ENCODE data around the gene MAGI1. TPM values are rescaled to one million over a fixed set of nuclear protein-coding genes. Genes with fewer than 3 reads are reported as not detected.

The MAGI1 gene
- total and polyA plus RNA-seq, 10 donors, result 3.5 to 104 (median 62.3) TPM

GRCh38 chr3:65564483-65564882 lies 474.2 kb downstream of the MAGI1 start:
- no peak for DNase-seq
- 88 to 91% (median 90%) methylated on average over 3 of the region's 3 CpGs for whole genome bisulfite sequencing, 5 donors
- peaks cover 0 to 15% (median 0%) of the 10 kb centered on the region in 6 donors for H3K4me1 ChIP-seq
- intact Hi-C loops (cut with DNase I; ENCODE audit: low total_unique reads), result no loop called here
- no peak overlapping the region for H3K4me3 ChIP-seq
- H3K9me3 ChIP-seq, result no peaks in the 10 kb centered on the region
- TF ChIP-seq POLR2A (IDR thresholded peaks at IDR 0.05) (no peak), CTCF (IDR thresholded peaks at IDR 0.05 in 8 of 11, conservative IDR thresholded peaks at IDR 0.05 in 3 of 11) (no peak), POLR2AphosphoS5 (IDR thresholded peaks at IDR 0.05) (no peak)
- no peak overlapping the region for H3K27ac ChIP-seq
- no peaks in the 10 kb centered on the region for H3K27me3 ChIP-seq (replicated peaks in 1 of 7)
- no peaks in the 10 kb centered on the region for H3K36me3 ChIP-seq

GRCh38 chr3:65563861-65564260 lies 474.9 kb downstream of the MAGI1 start:
- Histone ChIP-seq H3K4me3 (no peak overlapping the region), H3K36me3 (no peaks in the 10 kb centered on the region), H3K27ac (no peak overlapping the region), H3K9me3 (no peaks in the 10 kb centered on the region), H3K4me1 (peaks cover 0 to 15% (median 0%) of the 10 kb centered on the region in 6 donors), H3K27me3 (replicated peaks in 1 of 7) (no peaks in the 10 kb centered on the region)
- intact Hi-C loops (cut with DNase I; ENCODE audit: low total_unique reads), result no loop called here
- WGBS, 5 donors, result 66 to 87% (median 77%) methylated on average over 5 of the region's 5 CpGs
- TF ChIP-seq POLR2A (IDR thresholded peaks at IDR 0.05), result no peak
- no peak for DNase-seq

- H3K4me3 ChIP-seq, result no peak overlapping the region
- no peak for DNase-seq
- TF ChIP-seq POLR2A (IDR thresholded peaks at IDR 0.05) (no peak), POLR2AphosphoS5 (IDR thresholded peaks at IDR 0.05) (no peak), CTCF (IDR thresholded peaks at IDR 0.05 in 8 of 11, conservative IDR thresholded peaks at IDR 0.05 in 3 of 11) (no peak)
- peaks cover 0 to 12% (median 0%) of the 10 kb centered on the region in 6 donors for H3K4me1 ChIP-seq
- intact Hi-C loops (cut with DNase I; ENCODE audit: low total_unique reads), result no loop called here
- H3K27ac ChIP-seq, result no peak overlapping the region
- no peaks in the 10 kb centered on the region for H3K9me3 ChIP-seq
- 72 to 78% (median 78%) methylated on average over 2 of the region's 2 CpGs for WGBS, 5 donors
- H3K27me3 ChIP-seq (replicated peaks in 1 of 7), result no peaks in the 10 kb centered on the region
- H3K36me3 ChIP-seq, result no peaks in the 10 kb centered on the region
These were observed 476.3 kb downstream of the MAGI1 start for GRCh38 chr3:65562447-65562846.

GRCh38 chr3:65561617-65562016 lies 477.1 kb downstream of the MAGI1 start:
- 43 to 74% (median 51%) methylated on average over 3 of the region's 3 CpGs for WGBS, 5 donors
- no peak for TF ChIP-seq CTCF (IDR thresholded peaks at IDR 0.05 in 8 of 11, conservative IDR thresholded peaks at IDR 0.05 in 3 of 11)
- TF ChIP-seq POLR2AphosphoS5 (IDR thresholded peaks at IDR 0.05), result no peak
- TF ChIP-seq POLR2A (IDR thresholded peaks at IDR 0.05), result no peak

GRCh38 chr3:65560901-65561300 lies 477.8 kb downstream of the MAGI1 start:
- intact Hi-C loops (cut with DNase I; ENCODE audit: low total_unique reads), result no loop called here
- WGBS, 5 donors, result 75 to 91% (median 88%) methylated on average over 4 of the region's 4 CpGs

More at GRCh38 chr3:65561617-65562016, 477.1 kb downstream of the MAGI1 start:
- DNase-seq, result no peak
- Histone ChIP-seq H3K4me3 (no peak overlapping the region), H3K4me1 (peaks cover 0 to 6% (median 0%) of the 10 kb centered on the region in 6 donors), H3K9me3 (no peaks in the 10 kb centered on the region), H3K27me3 (replicated peaks in 1 of 7) (no peaks in the 10 kb centered on the region), H3K27ac (no peak overlapping the region), H3K36me3 (no peaks in the 10 kb centered on the region)
- intact Hi-C loops (cut with DNase I; ENCODE audit: low total_unique reads), result no loop called here

More at GRCh38 chr3:65560901-65561300, 477.8 kb downstream of the MAGI1 start:
- Histone ChIP-seq H3K9me3 (no peaks in the 10 kb centered on the region), H3K4me3 (no peak overlapping the region), H3K36me3 (no peaks in the 10 kb centered on the region), H3K27me3 (replicated peaks in 1 of 7) (no peaks in the 10 kb centered on the region), H3K27ac (no peak overlapping the region), H3K4me1 (peaks cover 0 to 6% (median 0%) of the 10 kb centered on the region in 6 donors)
- no peak for DNase-seq
- TF ChIP-seq CTCF (IDR thresholded peaks at IDR 0.05 in 8 of 11, conservative IDR thresholded peaks at IDR 0.05 in 3 of 11), result no peak
- no peak for TF ChIP-seq POLR2A (IDR thresholded peaks at IDR 0.05)
- no peak for TF ChIP-seq POLR2AphosphoS5 (IDR thresholded peaks at IDR 0.05)
